LNCaP clone FGC (cell line): ENCODE measurements around the gene DERA.

Experiments
- DNase-seq: peaks from one replicate; pipeline ENCODE4 v3.0.0-alpha.2; 2011; ENCODE audit warnings: low read depth
- H3K4me3 ChIP-seq: 2 replicates; pipeline ENCODE4 v1.5.1; 2011; ENCODE audit warnings: mild to moderate bottlenecking, low read depth, low read length, control low read depth
- TF ChIP-seq, protein P1 (sequence below): IDR thresholded peaks from 2 replicates; pipeline ENCODE4 v1.5.1; 2012; ENCODE audit warnings: mild to moderate bottlenecking; ENCODE audit not compliant: control insufficient read depth, insufficient read depth; ENCODE audit errors: extremely low read depth

DERA gene

DNA sequence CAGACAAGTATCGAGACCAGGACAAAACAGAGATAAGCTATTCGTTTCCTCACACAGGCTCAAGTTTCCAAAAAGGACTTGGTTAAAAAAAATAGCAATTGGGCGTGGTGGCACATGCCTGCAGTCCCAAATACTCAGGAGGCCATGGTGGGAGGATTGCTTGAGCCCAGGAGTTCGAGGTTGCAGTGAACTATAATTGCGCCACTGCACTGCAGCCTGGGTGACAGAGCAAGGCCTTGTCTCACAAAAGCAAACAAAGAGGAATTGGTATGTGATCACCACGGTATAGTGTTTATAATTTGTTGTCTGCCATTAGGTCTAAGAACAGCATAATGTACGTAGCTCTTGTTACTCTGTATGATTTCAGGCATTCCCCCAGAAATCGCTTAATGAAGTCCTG is 175.3 kb downstream of the DERA start:
- DNase-seq = no peak
- no peak overlapping the region for H3K4me3 ChIP-seq
- TF ChIP-seq, protein P1, sequence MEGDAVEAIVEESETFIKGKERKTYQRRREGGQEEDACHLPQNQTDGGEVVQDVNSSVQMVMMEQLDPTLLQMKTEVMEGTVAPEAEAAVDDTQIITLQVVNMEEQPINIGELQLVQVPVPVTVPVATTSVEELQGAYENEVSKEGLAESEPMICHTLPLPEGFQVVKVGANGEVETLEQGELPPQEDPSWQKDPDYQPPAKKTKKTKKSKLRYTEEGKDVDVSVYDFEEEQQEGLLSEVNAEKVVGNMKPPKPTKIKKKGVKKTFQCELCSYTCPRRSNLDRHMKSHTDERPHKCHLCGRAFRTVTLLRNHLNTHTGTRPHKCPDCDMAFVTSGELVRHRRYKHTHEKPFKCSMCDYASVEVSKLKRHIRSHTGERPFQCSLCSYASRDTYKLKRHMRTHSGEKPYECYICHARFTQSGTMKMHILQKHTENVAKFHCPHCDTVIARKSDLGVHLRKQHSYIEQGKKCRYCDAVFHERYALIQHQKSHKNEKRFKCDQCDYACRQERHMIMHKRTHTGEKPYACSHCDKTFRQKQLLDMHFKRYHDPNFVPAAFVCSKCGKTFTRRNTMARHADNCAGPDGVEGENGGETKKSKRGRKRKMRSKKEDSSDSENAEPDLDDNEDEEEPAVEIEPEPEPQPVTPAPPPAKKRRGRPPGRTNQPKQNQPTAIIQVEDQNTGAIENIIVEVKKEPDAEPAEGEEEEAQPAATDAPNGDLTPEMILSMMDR = no peak

DNA sequence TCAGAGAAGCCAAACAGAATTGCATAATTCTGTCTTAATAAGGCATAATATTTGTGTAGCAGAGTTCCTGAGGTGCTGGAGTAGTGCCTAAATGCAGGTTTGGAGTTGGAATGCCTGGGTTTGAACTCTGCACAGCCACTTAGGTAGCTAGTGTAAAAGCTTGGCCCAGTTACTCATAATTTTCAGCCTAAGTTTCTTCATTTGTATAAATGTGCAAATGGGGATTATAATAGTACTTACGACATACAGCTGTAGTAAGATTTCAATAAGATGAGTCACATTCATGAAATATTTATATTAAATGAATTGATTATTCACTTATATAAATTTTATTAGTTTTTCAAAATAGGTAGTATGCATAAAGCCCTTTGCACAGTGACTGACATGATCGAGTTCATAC is 175.8 kb downstream of the DERA start:
- TF ChIP-seq, protein P1 = no peak
- no peak for DNase-seq
- no peak overlapping the region for H3K4me3 ChIP-seq
